ENCODE results near the gene SIMC1. TPM values are rescaled to one million over a fixed set of nuclear protein-coding genes. Genes with fewer than 3 reads are reported as not detected.
"Not testable (repeated sequence)": the region's sequence is repeated elsewhere in the genome, so short reads cannot be mapped to it uniquely, and the experiment has no call there.

The SIMC1 gene
- total and polyA plus RNA-seq, 2 of the 4 experiments (the other 2 are of a cell fraction) = 8.2 to 11.7 TPM

DNA sequence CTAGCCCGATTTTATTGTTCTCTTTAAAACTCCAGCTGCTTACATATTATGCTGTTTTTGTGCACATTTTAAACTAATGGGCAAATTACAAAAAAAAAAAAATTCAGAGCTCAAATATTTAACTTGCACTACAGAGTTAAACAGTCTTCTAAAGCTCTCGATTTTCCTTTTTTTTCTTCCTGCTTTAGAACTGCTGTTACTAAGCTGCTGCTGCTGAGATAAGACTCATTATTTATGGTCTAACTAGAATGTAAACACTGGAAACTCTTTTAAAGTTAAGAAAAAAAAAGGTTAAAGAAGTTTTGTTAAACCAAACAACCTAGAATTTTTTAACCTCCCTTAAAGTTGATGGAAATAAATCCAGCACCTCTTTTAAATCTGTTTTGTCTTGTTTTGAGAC lies 20.5 kb upstream of the SIMC1 start:
- H3K4me1 ChIP-seq (ENCODE audit: control insufficient read depth, insufficient read depth, low read length); H2BK5ac ChIP-seq (ENCODE audit: low read depth, low read length, poor library complexity, severe bottlenecking); H4K20me1 ChIP-seq (ENCODE audit: insufficient read depth, low read length); H2BK120ac ChIP-seq (ENCODE audit: low read depth, low read length); H3K79me1 ChIP-seq (ENCODE audit: low read depth in 1 of 2, low read length in 2 of 2); H3K4me3 ChIP-seq (ENCODE audit: insufficient read depth, low read depth, low read length); H3K9ac ChIP-seq (ENCODE audit: low read depth, low read length); H3K14ac ChIP-seq (replicated peaks; ENCODE audit: low read depth, low read length); H4K91ac ChIP-seq (ENCODE audit: insufficient read depth, low read depth, low read length); H3K23ac ChIP-seq (ENCODE audit: low read depth, low read length); H3K27ac ChIP-seq (ENCODE audit: insufficient read depth, low read length); BruUV-seq (replicated peaks); H2AFZ ChIP-seq (replicated peaks; ENCODE audit: low read length, poor library complexity); H3K56ac ChIP-seq (ENCODE audit: extremely low read depth, insufficient read depth, low read length); CTCF ChIA-PET; H3K9me1 ChIP-seq (ENCODE audit: insufficient read depth, low read length); H4K5ac ChIP-seq (ENCODE audit: low read depth, low read length); H4K8ac ChIP-seq (ENCODE audit: low read depth in 2 of 2, low read length in 2 of 2); H3K4me2 ChIP-seq (ENCODE audit: low read depth, low read length); H3K9me3 ChIP-seq (ENCODE audit: control insufficient read depth, insufficient read depth, low read length); H2AK9ac ChIP-seq (replicated peaks; ENCODE audit: low read depth, low read length, poor library complexity); in situ Hi-C loops (cut with MboI; ENCODE audit: low sequenced_read_pairs); POLR2A ChIA-PET (ENCODE audit: unreplicated experiment); dilution Hi-C loops (cut with HindIII; ENCODE audit: low sequenced_read_pairs, unreplicated experiment); H2BK15ac ChIP-seq (ENCODE audit: low read depth, low read length); H3K27me3 ChIP-seq (ENCODE audit: control insufficient read depth, insufficient read depth, low read length); intact Hi-C loops (cut with micrococcal nuclease); H2AK5ac ChIP-seq (ENCODE audit: low read depth, low read length); H3K4ac ChIP-seq (ENCODE audit: low read depth, low read length); H3K36me3 ChIP-seq (ENCODE audit: control insufficient read depth, insufficient read depth, low read length); H3K18ac ChIP-seq (ENCODE audit: low read depth, low read length); H2BK20ac ChIP-seq (ENCODE audit: low read depth, low read length): not testable (repeated sequence)
- DNase-seq = peak; percentile 10
- WGBS, 2 experiments (ENCODE audit: extremely low coverage in 2 of 2, insufficient read length in 1 of 2) = no CpG with 5 or more reads among the region's 2 CpGs
- peak; percentile 91 for ATAC-seq (ENCODE audit: low read depth)

- H3K36me3 ChIP-seq (ENCODE audit: control insufficient read depth, insufficient read depth, low read length); H4K20me1 ChIP-seq (ENCODE audit: insufficient read depth, low read length); DNase-seq; H4K5ac ChIP-seq (ENCODE audit: low read depth, low read length); dilution Hi-C loops (cut with HindIII; ENCODE audit: low sequenced_read_pairs, unreplicated experiment); H3K4me3 ChIP-seq (ENCODE audit: insufficient read depth, low read depth, low read length); H2BK5ac ChIP-seq (ENCODE audit: low read depth, low read length, poor library complexity, severe bottlenecking); H3K4ac ChIP-seq (ENCODE audit: low read depth, low read length); H2AFZ ChIP-seq (replicated peaks; ENCODE audit: low read length, poor library complexity); H4K8ac ChIP-seq (ENCODE audit: low read depth in 2 of 2, low read length in 2 of 2); intact Hi-C loops (cut with micrococcal nuclease); H3K4me2 ChIP-seq (ENCODE audit: low read depth, low read length); H2AK5ac ChIP-seq (ENCODE audit: low read depth, low read length); in situ Hi-C loops (cut with MboI; ENCODE audit: low sequenced_read_pairs); H3K56ac ChIP-seq (ENCODE audit: extremely low read depth, insufficient read depth, low read length); H3K27me3 ChIP-seq (ENCODE audit: control insufficient read depth, insufficient read depth, low read length); H3K9me3 ChIP-seq (ENCODE audit: control insufficient read depth, insufficient read depth, low read length); POLR2A ChIA-PET (ENCODE audit: unreplicated experiment); H3K9ac ChIP-seq (ENCODE audit: low read depth, low read length); H3K4me1 ChIP-seq (ENCODE audit: control insufficient read depth, insufficient read depth, low read length); H2BK20ac ChIP-seq (ENCODE audit: low read depth, low read length); H3K18ac ChIP-seq (ENCODE audit: low read depth, low read length); CTCF ChIA-PET; H3K27ac ChIP-seq (ENCODE audit: insufficient read depth, low read length); BruUV-seq (replicated peaks); H3K14ac ChIP-seq (replicated peaks; ENCODE audit: low read depth, low read length); H4K91ac ChIP-seq (ENCODE audit: insufficient read depth, low read depth, low read length); H2AK9ac ChIP-seq (replicated peaks; ENCODE audit: low read depth, low read length, poor library complexity); H3K79me1 ChIP-seq (ENCODE audit: low read depth in 1 of 2, low read length in 2 of 2); H3K23ac ChIP-seq (ENCODE audit: low read depth, low read length); H2BK15ac ChIP-seq (ENCODE audit: low read depth, low read length); ATAC-seq (ENCODE audit: low read depth); H2BK120ac ChIP-seq (ENCODE audit: low read depth, low read length); H3K9me1 ChIP-seq (ENCODE audit: insufficient read depth, low read length): not testable (repeated sequence)
- WGBS, 2 experiments (ENCODE audit: extremely low coverage in 2 of 2, insufficient read length in 1 of 2) = 82% methylated on average over 7 of the region's 38 CpGs; no CpG with 5 or more reads in 1 of the 2 experiments
These were observed 16.2 kb upstream of the SIMC1 start for GRCh38 chr5:176222006-176222405.

All from IMR-90 (cell line).